Panc1 (cell line): ENCODE data around the gene AIFM3. TPM values are rescaled to one million over a fixed set of nuclear protein-coding genes. Genes with fewer than 3 reads are reported as not detected.

Experiments used
- ATAC-seq: fragments of 200-7000 bp; cut with Tn5 transposase; 2 replicates; pipeline ENCODE4 v1.9.1; 2020; ENCODE audit warnings: mild to moderate bottlenecking, moderate library complexity
- BruUV-seq: library from RNA; stranded (reverse); fragments of 400-500 nt; replicated peaks from 2 replicates; lab custom pipeline; 2021; lab: Mats Ljungman, UMichigan
- CTCF ChIA-PET: fragments of 300-600 bp; sonication (Branson Sonifier 250); formaldehyde crosslinking; loops from one replicate; lab custom pipeline; 2022; ENCODE audit warnings: antibody characterized with exemption; lab: Charles Lee
- POLR2A ChIA-PET: fragments of 300-600 bp; sonication (Branson Sonifier 250); formaldehyde crosslinking; loops from one replicate; lab custom pipeline; 2022; ENCODE audit warnings: antibody characterized with exemption; lab: Charles Lee
- DNase-seq: peaks from one replicate; pipeline ENCODE4 v3.0.0-alpha.2; 2010; ENCODE audit warnings: low read depth, low spot score
- H3K27ac ChIP-seq: 2 replicates; pipeline ENCODE4 v1.5.1; 2011; ENCODE audit warnings: mild to moderate bottlenecking, low read length, inconsistent platforms
- H3K27me3 ChIP-seq: fragments of 200-500 bp; sonication (Bioruptor generic); 2 replicates; pipeline ENCODE4 v1.6.0; 2014; ENCODE audit warnings: low read length, inconsistent platforms; ENCODE audit not compliant: control insufficient read depth, insufficient read depth
- H3K36me3 ChIP-seq: fragments of 200-500 bp; sonication (Bioruptor generic); 2 replicates; pipeline ENCODE4 v1.5.1; 2014; ENCODE audit warnings: inconsistent platforms, mild to moderate bottlenecking, low read length, moderate library complexity; ENCODE audit not compliant: control insufficient read depth, insufficient read depth
- H3K4me1 ChIP-seq: 2 replicates; pipeline ENCODE4 v1.5.1; 2011; ENCODE audit warnings: inconsistent platforms, mild to moderate bottlenecking, low read length, moderate library complexity; ENCODE audit not compliant: control insufficient read depth, insufficient read depth
- H3K4me3 ChIP-seq, 2 experiments: 2 replicates each; pipeline ENCODE4 v1.5.1; 2011 to 2012; ENCODE audit warnings: low read depth in 2 of 2, low read length in 2 of 2, mild to moderate bottlenecking in 2 of 2, inconsistent platforms in 1 of 2, moderate library complexity in 1 of 2
- H3K9me3 ChIP-seq: fragments of 200-500 bp; sonication (Bioruptor generic); 2 replicates; pipeline ENCODE4 v1.5.1; 2014; ENCODE audit warnings: low read depth, mild to moderate bottlenecking, inconsistent platforms, low read length, moderate library complexity; ENCODE audit not compliant: control insufficient read depth, insufficient read depth
- POLR2AphosphoS5 ChIP-seq: IDR thresholded peaks from 2 replicates; pipeline ENCODE4 v1.6.1; 2012; ENCODE audit warnings: mild to moderate bottlenecking, low read depth, low read length, moderate library complexity
- SIN3A ChIP-seq: IDR thresholded peaks from 2 replicates; pipeline ENCODE4 v1.6.1; 2012; ENCODE audit warnings: low read depth, mild to moderate bottlenecking, low read length, moderate library complexity, borderline replicate concordance; ENCODE audit not compliant: insufficient read depth
- TCF7L2 ChIP-seq: IDR thresholded peaks from 2 replicates; pipeline ENCODE4 v1.6.1; 2011; ENCODE audit warnings: mild to moderate bottlenecking, low read depth, low read length, inconsistent platforms
- in situ Hi-C: cut with HindIII; loops from 2 replicates; pipeline ENCODE4 v1.10.0; 2016; ENCODE audit warnings: low sequenced_read_pairs, low pct_unique_long_range_greater_than_20kb
- intact Hi-C: fragments of 100-400 bp; cut with micrococcal nuclease; formaldehyde crosslinking; loops from one replicate; pipeline ENCODE4 v1.10.0; 2022; ENCODE audit not compliant: unreplicated experiment
- total RNA-seq: library from RNA; stranded (reverse); gene quantifications from one replicate; pipeline ENCODE4 v1.2.1, GENCODE V29; 2021; ENCODE audit not compliant: unreplicated experiment
- TF ChIP-seq, protein P1 (sequence below), 2 experiments: IDR thresholded peaks; 2 replicates each; pipeline ENCODE4 v1.6.1; 2011 to 2012; ENCODE audit warnings: low read depth in 2 of 2, control low read depth in 1 of 2, low read length in 1 of 2, mild to moderate bottlenecking in 1 of 2, moderate library complexity in 1 of 2; ENCODE audit not compliant: insufficient read depth in 1 of 2
- TF ChIP-seq, protein P2 (sequence below): fragments of 450-650 bp; IDR thresholded peaks from 2 replicates; pipeline ENCODE4 v1.5.1; 2017; ENCODE audit warnings: mild to moderate bottlenecking

Gene AIFM3
- total RNA-seq, 1 experiment from 2014 or later: 2.7 TPM

DNA sequence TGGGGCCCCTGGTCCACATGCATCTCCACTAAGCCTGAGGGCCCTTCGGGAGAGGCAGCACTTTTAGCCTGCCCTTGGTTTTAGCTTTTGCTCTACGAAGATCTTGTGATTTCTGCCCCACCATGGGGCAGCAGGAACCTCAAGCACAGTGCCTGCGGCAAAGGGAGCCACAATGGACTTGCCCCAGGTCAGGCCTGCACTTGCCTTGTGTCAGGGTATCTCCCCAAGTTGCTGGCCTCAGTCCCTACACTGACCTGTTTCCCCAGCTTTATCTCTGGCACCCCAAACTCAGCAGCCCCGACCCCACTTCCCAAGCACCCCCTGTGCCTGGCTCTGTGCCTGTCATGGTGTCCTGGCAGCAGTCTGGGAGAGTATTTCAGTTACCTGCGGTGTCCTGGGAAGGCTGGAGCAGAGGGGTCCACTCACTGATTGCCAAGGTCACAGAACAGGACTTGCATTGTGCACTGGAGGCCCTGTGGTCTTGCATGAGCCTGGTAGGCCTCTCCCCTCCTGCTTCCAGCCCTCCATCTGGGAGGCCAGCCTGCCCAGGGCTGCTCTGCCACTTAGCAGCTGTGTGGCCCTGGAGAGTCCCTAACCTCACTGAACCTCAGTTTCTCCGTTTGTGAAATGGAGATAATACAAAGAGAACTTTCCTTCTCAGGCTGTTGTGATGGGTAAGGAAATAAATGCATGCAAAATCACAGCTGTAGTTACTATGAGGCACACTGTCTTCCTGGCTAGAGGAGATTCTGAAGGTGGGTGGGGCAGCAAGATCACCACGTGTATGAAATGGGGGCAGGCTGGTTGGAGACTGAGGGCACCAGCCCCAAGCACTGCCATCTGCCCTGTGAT is 3.6 kb upstream of the AIFM3 start:
- DNase-seq: no peak
- CTCF ChIA-PET: no interaction called here
- H3K27ac ChIP-seq: no peak overlapping the region
- H3K4me1 ChIP-seq: peaks cover 4% of the 10 kb centered on the region
- TF ChIP-seq, protein P1, sequence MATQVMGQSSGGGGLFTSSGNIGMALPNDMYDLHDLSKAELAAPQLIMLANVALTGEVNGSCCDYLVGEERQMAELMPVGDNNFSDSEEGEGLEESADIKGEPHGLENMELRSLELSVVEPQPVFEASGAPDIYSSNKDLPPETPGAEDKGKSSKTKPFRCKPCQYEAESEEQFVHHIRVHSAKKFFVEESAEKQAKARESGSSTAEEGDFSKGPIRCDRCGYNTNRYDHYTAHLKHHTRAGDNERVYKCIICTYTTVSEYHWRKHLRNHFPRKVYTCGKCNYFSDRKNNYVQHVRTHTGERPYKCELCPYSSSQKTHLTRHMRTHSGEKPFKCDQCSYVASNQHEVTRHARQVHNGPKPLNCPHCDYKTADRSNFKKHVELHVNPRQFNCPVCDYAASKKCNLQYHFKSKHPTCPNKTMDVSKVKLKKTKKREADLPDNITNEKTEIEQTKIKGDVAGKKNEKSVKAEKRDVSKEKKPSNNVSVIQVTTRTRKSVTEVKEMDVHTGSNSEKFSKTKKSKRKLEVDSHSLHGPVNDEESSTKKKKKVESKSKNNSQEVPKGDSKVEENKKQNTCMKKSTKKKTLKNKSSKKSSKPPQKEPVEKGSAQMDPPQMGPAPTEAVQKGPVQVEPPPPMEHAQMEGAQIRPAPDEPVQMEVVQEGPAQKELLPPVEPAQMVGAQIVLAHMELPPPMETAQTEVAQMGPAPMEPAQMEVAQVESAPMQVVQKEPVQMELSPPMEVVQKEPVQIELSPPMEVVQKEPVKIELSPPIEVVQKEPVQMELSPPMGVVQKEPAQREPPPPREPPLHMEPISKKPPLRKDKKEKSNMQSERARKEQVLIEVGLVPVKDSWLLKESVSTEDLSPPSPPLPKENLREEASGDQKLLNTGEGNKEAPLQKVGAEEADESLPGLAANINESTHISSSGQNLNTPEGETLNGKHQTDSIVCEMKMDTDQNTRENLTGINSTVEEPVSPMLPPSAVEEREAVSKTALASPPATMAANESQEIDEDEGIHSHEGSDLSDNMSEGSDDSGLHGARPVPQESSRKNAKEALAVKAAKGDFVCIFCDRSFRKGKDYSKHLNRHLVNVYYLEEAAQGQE (IDR thresholded peaks at IDR 0.05; ENCODE audit: insufficient read depth in 1 of 2, low read depth in 2 of 2, low read length in 1 of 2): no peak
- TF ChIP-seq POLR2AphosphoS5: no peak
- no peaks in the 10 kb centered on the region for H3K27me3 ChIP-seq
- POLR2A ChIA-PET: no interaction called here
- in situ Hi-C loops: no loop called here
- no peaks in the 10 kb centered on the region for H3K36me3 ChIP-seq
- no peak for ATAC-seq
- BruUV-seq: no TSS peak
- H3K4me3 ChIP-seq: no peak overlapping the region
- intact Hi-C loops: no loop called here
- H3K9me3 ChIP-seq: no peaks in the 10 kb centered on the region

DNA sequence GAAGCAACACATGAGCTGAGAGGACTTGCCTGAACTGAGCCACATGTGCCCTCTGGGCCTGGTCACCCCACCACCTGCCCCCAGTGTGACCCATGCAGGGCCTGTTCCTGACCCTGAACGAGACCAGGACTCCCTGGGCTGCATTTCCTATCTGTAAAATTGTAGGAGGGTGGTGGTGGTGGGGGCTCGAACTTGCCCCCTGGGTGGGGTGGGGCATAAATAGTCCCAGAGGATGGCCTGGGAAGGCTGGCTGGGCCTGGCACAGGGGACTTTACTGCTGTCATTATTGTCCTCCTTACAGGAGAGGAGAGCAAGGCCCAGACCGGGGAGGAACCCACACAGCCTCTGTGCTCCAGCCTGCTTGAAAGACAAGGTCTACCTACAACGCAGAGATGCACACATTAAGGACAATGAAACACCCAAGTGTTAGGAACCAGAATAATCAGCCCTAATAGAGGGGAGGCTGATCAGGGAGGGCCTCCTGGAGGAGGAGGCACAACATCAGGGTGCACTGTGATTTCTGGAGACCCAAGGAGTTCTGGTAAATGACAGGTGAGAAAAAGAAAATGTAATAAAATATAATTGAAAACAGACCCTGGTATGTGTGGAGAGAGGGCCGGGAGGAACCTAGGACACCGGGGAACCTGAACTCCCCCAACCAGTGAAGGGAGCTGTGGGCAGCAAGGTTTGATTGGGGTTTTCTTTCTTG is 2.8 kb upstream of the AIFM3 start:
- DNase-seq (no peak), ATAC-seq (no peak)
- ChIA-PET POLR2A (no interaction called here), CTCF (no interaction called here)
- no TSS peak for BruUV-seq
- Histone ChIP-seq H3K4me3 (peak overlapping the region in 1 of 2 experiments; percentile 22; a peak in 1 of 4 replicates), H3K27ac (no peak overlapping the region), H3K9me3 (no peaks in the 10 kb centered on the region), H3K4me1 (peaks cover 3% of the 10 kb centered on the region; the same call in 1 of the 2 replicates), H3K27me3 (no peaks in the 10 kb centered on the region), H3K36me3 (no peaks in the 10 kb centered on the region)
- TF ChIP-seq TCF7L2 (no peak), SIN3A (no peak), POLR2AphosphoS5 (no peak)
- TF ChIP-seq, protein P1 (IDR thresholded peaks at IDR 0.05; ENCODE audit: insufficient read depth in 1 of 2, low read depth in 2 of 2, low read length in 1 of 2): no peak
- TF ChIP-seq, protein P2, sequence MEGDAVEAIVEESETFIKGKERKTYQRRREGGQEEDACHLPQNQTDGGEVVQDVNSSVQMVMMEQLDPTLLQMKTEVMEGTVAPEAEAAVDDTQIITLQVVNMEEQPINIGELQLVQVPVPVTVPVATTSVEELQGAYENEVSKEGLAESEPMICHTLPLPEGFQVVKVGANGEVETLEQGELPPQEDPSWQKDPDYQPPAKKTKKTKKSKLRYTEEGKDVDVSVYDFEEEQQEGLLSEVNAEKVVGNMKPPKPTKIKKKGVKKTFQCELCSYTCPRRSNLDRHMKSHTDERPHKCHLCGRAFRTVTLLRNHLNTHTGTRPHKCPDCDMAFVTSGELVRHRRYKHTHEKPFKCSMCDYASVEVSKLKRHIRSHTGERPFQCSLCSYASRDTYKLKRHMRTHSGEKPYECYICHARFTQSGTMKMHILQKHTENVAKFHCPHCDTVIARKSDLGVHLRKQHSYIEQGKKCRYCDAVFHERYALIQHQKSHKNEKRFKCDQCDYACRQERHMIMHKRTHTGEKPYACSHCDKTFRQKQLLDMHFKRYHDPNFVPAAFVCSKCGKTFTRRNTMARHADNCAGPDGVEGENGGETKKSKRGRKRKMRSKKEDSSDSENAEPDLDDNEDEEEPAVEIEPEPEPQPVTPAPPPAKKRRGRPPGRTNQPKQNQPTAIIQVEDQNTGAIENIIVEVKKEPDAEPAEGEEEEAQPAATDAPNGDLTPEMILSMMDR: no peak
- in situ Hi-C loops (no loop called here), intact Hi-C loops (no loop called here)
